ENCODE measurements around the gene SULT1E1.

The SULT1E1 gene

DNA sequence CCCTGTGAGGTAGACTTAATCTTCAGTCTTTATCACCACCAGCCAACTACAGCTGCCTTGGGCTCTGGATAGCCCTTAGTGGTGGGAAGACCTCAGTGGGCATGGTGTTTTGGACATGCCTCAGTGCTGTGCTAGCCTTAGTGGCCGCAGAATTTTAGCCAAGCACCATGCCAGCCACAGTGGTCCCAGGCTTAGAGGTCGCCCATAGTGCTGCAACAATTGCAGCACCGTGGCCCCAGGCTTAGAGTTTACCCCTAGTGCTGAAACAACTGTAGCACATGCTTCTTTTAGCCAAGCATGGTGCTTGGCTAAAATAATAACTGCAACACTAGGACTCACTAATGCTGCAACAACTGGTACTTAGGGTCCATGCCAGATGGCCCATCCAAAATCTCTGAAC is 60.6 kb downstream of the SULT1E1 start:
- DNase-seq: no peak

GRCh38 chr4:69793732-69794131 is 66.2 kb downstream of the SULT1E1 start:
- DNase-seq: no peak

All from nucleus accumbens (tissue), 56 donors.